Sigmoid colon (tissue), 4 donors: Measurements from ENCODE around the gene ODAD4.

Source experiments
- POLR2A ChIP-seq, 2 donors: fragments of 450-650 bp; IDR thresholded peaks; one replicate each; pipeline ENCODE4 v1.6.1; 2016; ENCODE audit warnings: antibody characterized with exemption in 2 of 2, mild to moderate bottlenecking in 2 of 2, moderate library complexity in 2 of 2
- POLR2AphosphoS5 ChIP-seq, 4 donors: sonication (generic); formaldehyde crosslinking; IDR thresholded peaks; one replicate each; pipeline ENCODE4 v1.6.1; 2017; ENCODE audit warnings: antibody characterized with exemption in 4 of 4
- TF ChIP-seq, protein P1 (sequence below), 4 experiments: fragments of 450-650 bp in 3 of 4; fragments of 200-600 bp in 1 of 4; IDR thresholded peaks; one replicate each; pipeline ENCODE4 v1.5.1; 2016 to 2019; ENCODE audit warnings: antibody characterized with exemption in 4 of 4, mild to moderate bottlenecking in 3 of 4, moderate library complexity in 2 of 4

DNA sequence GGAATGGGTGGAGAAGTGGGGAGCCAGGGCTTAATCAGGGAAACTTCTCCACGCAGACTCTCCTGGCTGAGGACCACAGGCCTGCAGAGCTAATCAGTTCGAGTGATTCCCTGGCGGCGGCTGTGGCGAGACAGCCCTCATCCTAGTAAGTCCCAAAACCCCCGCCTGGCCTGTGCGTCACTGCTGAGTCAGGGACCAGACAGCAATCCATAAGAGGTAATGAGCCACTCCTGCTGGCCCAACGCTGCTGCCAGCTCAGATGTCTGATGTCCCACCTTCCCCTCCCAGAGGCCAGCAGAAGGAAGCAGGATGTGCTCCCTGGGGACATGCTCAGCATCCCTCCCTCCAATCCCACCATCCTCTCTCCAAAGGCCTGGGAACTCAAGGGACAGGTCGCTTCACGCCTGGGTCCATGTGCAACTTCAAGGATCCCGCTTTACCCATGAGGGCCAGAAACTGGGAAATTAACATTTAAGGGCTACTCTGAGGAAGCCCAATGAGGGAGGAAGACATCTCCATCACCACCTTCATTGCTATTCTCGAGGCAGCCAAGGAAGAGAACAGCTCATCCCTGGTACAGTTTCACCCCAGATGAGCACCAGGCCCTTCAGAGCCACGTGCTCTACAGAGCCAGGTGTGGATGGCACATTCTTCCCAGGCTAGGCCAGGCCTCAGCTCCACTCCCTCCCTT, 19.6 kb upstream of the ODAD4 start:
- TF ChIP-seq, protein P1, sequence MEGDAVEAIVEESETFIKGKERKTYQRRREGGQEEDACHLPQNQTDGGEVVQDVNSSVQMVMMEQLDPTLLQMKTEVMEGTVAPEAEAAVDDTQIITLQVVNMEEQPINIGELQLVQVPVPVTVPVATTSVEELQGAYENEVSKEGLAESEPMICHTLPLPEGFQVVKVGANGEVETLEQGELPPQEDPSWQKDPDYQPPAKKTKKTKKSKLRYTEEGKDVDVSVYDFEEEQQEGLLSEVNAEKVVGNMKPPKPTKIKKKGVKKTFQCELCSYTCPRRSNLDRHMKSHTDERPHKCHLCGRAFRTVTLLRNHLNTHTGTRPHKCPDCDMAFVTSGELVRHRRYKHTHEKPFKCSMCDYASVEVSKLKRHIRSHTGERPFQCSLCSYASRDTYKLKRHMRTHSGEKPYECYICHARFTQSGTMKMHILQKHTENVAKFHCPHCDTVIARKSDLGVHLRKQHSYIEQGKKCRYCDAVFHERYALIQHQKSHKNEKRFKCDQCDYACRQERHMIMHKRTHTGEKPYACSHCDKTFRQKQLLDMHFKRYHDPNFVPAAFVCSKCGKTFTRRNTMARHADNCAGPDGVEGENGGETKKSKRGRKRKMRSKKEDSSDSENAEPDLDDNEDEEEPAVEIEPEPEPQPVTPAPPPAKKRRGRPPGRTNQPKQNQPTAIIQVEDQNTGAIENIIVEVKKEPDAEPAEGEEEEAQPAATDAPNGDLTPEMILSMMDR (IDR thresholded peaks at IDR 0.05): no peak
- TF ChIP-seq POLR2AphosphoS5 (IDR thresholded peaks at IDR 0.05): no peak
- no peak for TF ChIP-seq POLR2A (IDR thresholded peaks at IDR 0.05)
